ENCODE results near the gene FSD1. TPM values are rescaled to one million over a fixed set of nuclear protein-coding genes. Genes with fewer than 3 reads are reported as not detected.

Gene FSD1
- total RNA-seq, 1 experiment from 2014 or later: not detected

GRCh38 chr19:4370418-4371041 lies 66.1 kb downstream of the FSD1 start:
- Histone ChIP-seq H2AFZ (no peak overlapping the region), H3K4me3 (no peak overlapping the region), H3K9me3 (ENCODE audit: insufficient read depth, low read depth) (no peaks in the 10 kb centered on the region), H3K27ac (no peak overlapping the region), H3K4me2 (no peak overlapping the region), H3K4me1 (replicated peaks; ENCODE audit: insufficient read depth) (peaks cover 23% of the 10 kb centered on the region), H3K27me3 (ENCODE audit: insufficient read depth, low read depth) (no peaks in the 10 kb centered on the region), H3F3A (ENCODE audit: insufficient read depth, low read depth) (peaks cover 14% of the 10 kb centered on the region), H3K36me3 (ENCODE audit: low read depth) (no peaks in the 10 kb centered on the region), H4K20me1 (ENCODE audit: insufficient read depth) (no peaks in the 10 kb centered on the region), H3K9me2 (ENCODE audit: insufficient read depth) (no peaks in the 10 kb centered on the region), H3K79me2 (ENCODE audit: low read depth) (peaks cover 12% of the 10 kb centered on the region)
- no TSS peak for BruUV-seq (replicated peaks)
- DNase-seq: no peak
- intact Hi-C loops (cut with micrococcal nuclease; ENCODE audit: unreplicated experiment): loop anchor here (10.0 kb wide), 1 partner anchor 354 kb away; the partner anchor contains the start of gene DPP9
- ChIA-PET CTCF (no interaction called here), POLR2A (ENCODE audit: unreplicated experiment) (interaction anchor here (0.5 kb wide), 1 partner anchor 27 kb away, joined by 6 read pairs; the partner anchor contains the start of gene MPND)
- TF ChIP-seq CTCF (conservative IDR thresholded peaks at IDR 0.05) (no peak), EZH2 (IDR thresholded peaks at IDR 0.05; ENCODE audit: low read depth) (no peak)

GRCh38 chr19:4371247-4372164 lies 67.1 kb downstream of the FSD1 start:
- Histone ChIP-seq H3K9me2 (ENCODE audit: insufficient read depth) (no peaks in the 10 kb centered on the region), H3K4me2 (no peak overlapping the region), H3K27me3 (ENCODE audit: insufficient read depth, low read depth) (no peaks in the 10 kb centered on the region), H4K20me1 (ENCODE audit: insufficient read depth) (no peaks in the 10 kb centered on the region), H3K27ac (no peak overlapping the region), H3F3A (ENCODE audit: insufficient read depth, low read depth) (peaks cover 24% of the 10 kb centered on the region), H2AFZ (no peak overlapping the region), H3K4me3 (no peak overlapping the region), H3K79me2 (ENCODE audit: low read depth) (peaks cover 14% of the 10 kb centered on the region), H3K4me1 (replicated peaks; ENCODE audit: insufficient read depth) (peaks cover 33% of the 10 kb centered on the region), H3K36me3 (ENCODE audit: low read depth) (no peaks in the 10 kb centered on the region), H3K9me3 (ENCODE audit: insufficient read depth, low read depth) (no peaks in the 10 kb centered on the region)
- DNase-seq: no peak
- CTCF ChIA-PET: no interaction called here
- intact Hi-C loops (cut with micrococcal nuclease; ENCODE audit: unreplicated experiment): loop anchor here (10.0 kb wide), 1 partner anchor 353 kb away; the partner anchor contains the start of gene DPP9
- TF ChIP-seq EZH2 (IDR thresholded peaks at IDR 0.05; ENCODE audit: low read depth) (no peak), CTCF (conservative IDR thresholded peaks at IDR 0.05) (no peak)
- no TSS peak for BruUV-seq (replicated peaks)
- POLR2A ChIA-PET (ENCODE audit: unreplicated experiment): no interaction called here

GRCh38 chr19:4372165-4373012 lies 68.0 kb downstream of the FSD1 start:
- Histone ChIP-seq H4K20me1 (ENCODE audit: insufficient read depth) (no peaks in the 10 kb centered on the region; the same call in 1 of the 2 replicates), H2AFZ (no peak overlapping the region), H3K4me1 (replicated peaks; ENCODE audit: insufficient read depth) (peaks cover 42% of the 10 kb centered on the region), H3K9me2 (ENCODE audit: insufficient read depth) (no peaks in the 10 kb centered on the region), H3K27me3 (ENCODE audit: insufficient read depth, low read depth) (no peaks in the 10 kb centered on the region), H3F3A (ENCODE audit: insufficient read depth, low read depth) (peaks cover 32% of the 10 kb centered on the region), H3K79me2 (ENCODE audit: low read depth) (peaks cover 18% of the 10 kb centered on the region), H3K27ac (no peak overlapping the region), H3K9me3 (ENCODE audit: insufficient read depth, low read depth) (no peaks in the 10 kb centered on the region), H3K36me3 (ENCODE audit: low read depth) (no peaks in the 10 kb centered on the region), H3K4me3 (no peak overlapping the region), H3K4me2 (no peak overlapping the region)
- ChIA-PET POLR2A (ENCODE audit: unreplicated experiment) (no interaction called here), CTCF (no interaction called here)
- BruUV-seq (replicated peaks): no TSS peak
- TF ChIP-seq EZH2 (IDR thresholded peaks at IDR 0.05; ENCODE audit: low read depth) (no peak), CTCF (conservative IDR thresholded peaks at IDR 0.05) (no peak)
- no peak for DNase-seq
- intact Hi-C loops (cut with micrococcal nuclease; ENCODE audit: unreplicated experiment): loop anchor here (10.0 kb wide), 1 partner anchor 352 kb away; the partner anchor contains the start of gene DPP9

Data from PC-9 (cell line).